Measurements from ENCODE around the gene SULT6B1.

Gene SULT6B1

DNA sequence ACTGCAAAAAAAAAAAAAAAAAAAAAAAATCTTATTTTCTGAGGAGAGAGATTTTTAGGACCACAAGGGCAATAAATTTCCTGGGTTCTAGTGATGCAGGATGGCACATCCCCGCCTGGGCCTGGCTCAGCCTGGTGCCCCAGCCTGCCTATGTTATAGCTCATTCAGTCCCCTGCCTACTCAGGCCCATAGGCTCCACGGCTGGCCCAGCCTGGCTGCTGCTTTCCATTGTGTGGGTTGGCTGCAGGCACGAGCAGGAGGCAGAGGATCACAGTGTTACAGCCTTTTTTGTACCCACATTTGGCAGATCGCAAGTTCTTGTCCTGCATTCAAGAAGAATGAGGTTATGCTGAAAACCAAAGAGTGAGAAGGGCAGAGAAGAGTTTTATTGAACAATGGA, 2.8 kb upstream of the SULT6B1 start:
- H3K4me3 Mint-ChIP-seq: no peak overlapping the region
- H3K27ac Mint-ChIP-seq: no peak overlapping the region
- H3K36me3 Mint-ChIP-seq (ENCODE audit: low read depth): no peaks in the 10 kb centered on the region
- H3K27me3 Mint-ChIP-seq (ENCODE audit: low read depth): no peaks in the 10 kb centered on the region
- TF ChIP-seq, protein P1, sequence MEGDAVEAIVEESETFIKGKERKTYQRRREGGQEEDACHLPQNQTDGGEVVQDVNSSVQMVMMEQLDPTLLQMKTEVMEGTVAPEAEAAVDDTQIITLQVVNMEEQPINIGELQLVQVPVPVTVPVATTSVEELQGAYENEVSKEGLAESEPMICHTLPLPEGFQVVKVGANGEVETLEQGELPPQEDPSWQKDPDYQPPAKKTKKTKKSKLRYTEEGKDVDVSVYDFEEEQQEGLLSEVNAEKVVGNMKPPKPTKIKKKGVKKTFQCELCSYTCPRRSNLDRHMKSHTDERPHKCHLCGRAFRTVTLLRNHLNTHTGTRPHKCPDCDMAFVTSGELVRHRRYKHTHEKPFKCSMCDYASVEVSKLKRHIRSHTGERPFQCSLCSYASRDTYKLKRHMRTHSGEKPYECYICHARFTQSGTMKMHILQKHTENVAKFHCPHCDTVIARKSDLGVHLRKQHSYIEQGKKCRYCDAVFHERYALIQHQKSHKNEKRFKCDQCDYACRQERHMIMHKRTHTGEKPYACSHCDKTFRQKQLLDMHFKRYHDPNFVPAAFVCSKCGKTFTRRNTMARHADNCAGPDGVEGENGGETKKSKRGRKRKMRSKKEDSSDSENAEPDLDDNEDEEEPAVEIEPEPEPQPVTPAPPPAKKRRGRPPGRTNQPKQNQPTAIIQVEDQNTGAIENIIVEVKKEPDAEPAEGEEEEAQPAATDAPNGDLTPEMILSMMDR (IDR thresholded peaks at IDR 0.05; ENCODE audit: unreplicated experiment in 3 of 3): no peak
- H3K9me3 Mint-ChIP-seq: no peaks in the 10 kb centered on the region
- H3K4me1 Mint-ChIP-seq: no peaks in the 10 kb centered on the region

GRCh38 chr2:37190290-37190689, 1.8 kb upstream of the SULT6B1 start:
- Mint-ChIP-seq H3K36me3 (ENCODE audit: low read depth) (no peaks in the 10 kb centered on the region), H3K4me3 (no peak overlapping the region), H3K27me3 (ENCODE audit: low read depth) (no peaks in the 10 kb centered on the region), H3K4me1 (no peaks in the 10 kb centered on the region), H3K9me3 (no peaks in the 10 kb centered on the region), H3K27ac (no peak overlapping the region)
- TF ChIP-seq, protein P1 (IDR thresholded peaks at IDR 0.05; ENCODE audit: unreplicated experiment in 3 of 3): no peak

DNA sequence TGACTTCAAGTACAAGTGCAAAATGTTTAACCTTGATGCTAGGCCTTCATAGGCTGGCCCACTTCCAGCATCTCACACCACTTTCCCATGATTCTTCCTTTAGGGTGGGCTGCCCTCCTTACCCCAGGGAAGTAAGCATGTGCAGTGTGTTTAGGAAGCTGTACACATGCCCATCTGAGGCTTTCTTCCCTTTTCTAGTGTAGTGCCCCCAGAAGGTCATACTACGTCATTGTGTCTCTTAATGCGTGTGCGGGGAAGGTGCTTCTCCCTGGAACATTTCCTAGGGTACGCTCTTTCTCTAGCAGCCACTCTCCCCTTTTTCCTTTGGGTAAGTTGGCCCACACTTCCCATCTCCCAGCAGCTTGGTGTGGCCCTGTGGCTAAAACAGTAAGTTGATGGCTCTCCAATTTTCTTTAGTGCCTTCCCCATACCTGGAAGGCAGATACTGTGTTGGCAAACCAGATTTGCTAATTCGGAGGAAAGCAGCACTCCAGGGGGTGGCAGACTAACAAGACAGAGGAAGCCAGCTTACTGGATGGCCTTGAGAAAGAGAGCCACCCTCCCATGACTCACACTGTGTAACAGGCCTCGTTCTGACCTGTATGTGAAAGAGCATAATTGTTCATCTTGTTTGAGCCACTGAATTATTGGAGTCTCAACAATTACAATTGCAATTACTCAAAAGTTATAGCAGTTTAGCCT, 1.1 kb upstream of the SULT6B1 start:
- TF ChIP-seq, protein P1 (IDR thresholded peaks at IDR 0.05; ENCODE audit: unreplicated experiment in 3 of 3): no peak
- no peak overlapping the region for H3K4me3 Mint-ChIP-seq
- H3K4me1 Mint-ChIP-seq: no peaks in the 10 kb centered on the region
- no peaks in the 10 kb centered on the region for H3K36me3 Mint-ChIP-seq (ENCODE audit: low read depth)
- no peak overlapping the region for H3K27ac Mint-ChIP-seq
- H3K9me3 Mint-ChIP-seq: no peaks in the 10 kb centered on the region
- H3K27me3 Mint-ChIP-seq (ENCODE audit: low read depth): no peaks in the 10 kb centered on the region

DNA sequence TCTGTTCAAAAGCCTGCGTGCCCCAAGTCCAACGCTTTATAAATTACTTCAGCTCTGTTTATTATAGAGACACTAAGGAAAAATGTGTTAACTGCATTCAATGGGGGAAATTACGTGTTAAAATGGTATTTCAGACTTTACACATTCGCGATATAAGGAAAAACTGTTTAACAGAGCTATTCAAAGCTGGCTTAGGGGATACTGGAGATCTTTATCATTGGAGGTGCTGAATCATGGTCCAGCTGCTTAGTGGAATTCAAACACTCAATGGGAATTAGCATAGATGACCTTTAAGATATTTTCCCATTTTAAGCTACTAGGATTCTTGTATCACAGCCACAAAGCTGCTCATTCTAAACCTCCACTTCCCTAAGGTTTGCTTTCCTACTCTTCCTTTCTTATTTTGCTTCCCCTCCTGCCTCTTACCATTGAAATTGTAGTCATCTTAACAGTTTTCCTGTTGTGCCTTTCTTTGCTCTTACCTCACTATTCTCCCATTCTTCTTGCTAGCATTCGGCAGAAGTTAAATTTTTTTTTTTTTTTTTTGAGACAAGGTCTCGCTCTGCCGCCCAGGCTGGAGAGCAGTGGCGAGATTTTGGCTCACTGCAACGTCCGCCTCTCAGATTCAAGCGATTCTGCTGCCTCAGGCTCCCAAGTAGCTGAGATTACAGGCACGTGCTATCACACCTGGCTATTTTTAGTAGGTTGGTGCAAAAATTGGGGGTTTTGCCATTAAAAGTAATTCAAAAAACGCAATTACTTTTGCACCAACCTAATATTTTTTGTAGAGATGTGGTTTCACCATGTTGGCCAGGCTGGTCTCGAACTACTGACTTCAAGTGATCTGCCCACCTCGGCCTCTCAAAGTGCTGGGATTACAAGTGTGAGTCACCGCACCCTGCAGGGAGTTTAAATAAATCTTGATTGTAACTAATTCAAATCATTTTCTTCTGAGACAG, 6.5 kb downstream of the SULT6B1 start:
- Mint-ChIP-seq H3K4me1 (peaks cover 9% of the 10 kb centered on the region), H3K36me3 (ENCODE audit: low read depth) (no peaks in the 10 kb centered on the region), H3K27me3 (ENCODE audit: low read depth) (peaks cover 3% of the 10 kb centered on the region), H3K4me3 (no peak overlapping the region), H3K27ac (no peak overlapping the region), H3K9me3 (no peaks in the 10 kb centered on the region)
- TF ChIP-seq, protein P1 (IDR thresholded peaks at IDR 0.05; ENCODE audit: unreplicated experiment in 3 of 3): no peak

- Mint-ChIP-seq H3K27ac (no peak overlapping the region), H3K4me3 (no peak overlapping the region), H3K4me1 (peaks cover 9% of the 10 kb centered on the region), H3K27me3 (ENCODE audit: low read depth) (peaks cover 3% of the 10 kb centered on the region), H3K9me3 (no peaks in the 10 kb centered on the region), H3K36me3 (ENCODE audit: low read depth) (no peaks in the 10 kb centered on the region)
- TF ChIP-seq, protein P1 (IDR thresholded peaks at IDR 0.05; ENCODE audit: unreplicated experiment in 3 of 3): no peak
Measured at GRCh38 chr2:37180640-37181039, 7.8 kb downstream of the SULT6B1 start.
